22Rv1 (cell line): Measurements from ENCODE around the gene MEF2C.

Experiments used
- CTCF ChIP-seq: fragments of 450-650 bp; IDR thresholded peaks from 2 replicates; pipeline ENCODE4 v1.5.1; 2017; ENCODE audit warnings: mild to moderate bottlenecking
- ZFX ChIP-seq: fragments of 450-650 bp; IDR thresholded peaks from 2 replicates; pipeline ENCODE4 v1.6.1; 2017; ENCODE audit warnings: antibody characterized with exemption, borderline replicate concordance

GRCh38 chr5:88925692-88926490 is 42.9 kb upstream of the MEF2C start:
- TF ChIP-seq CTCF, result no peak
- TF ChIP-seq ZFX, result no peak
